GM19023 (cell line): ENCODE results near the gene BPIFB3.
"Not testable (repeated sequence)": the region's sequence is repeated elsewhere in the genome, so short reads cannot be mapped to it uniquely, and the experiment has no call there.

Experiments used
- ATAC-seq: cut with Tn5 transposase; IDR thresholded peaks from one replicate; pipeline ENCODE4 v1.9.1; 2021; ENCODE audit warnings: mild to moderate bottlenecking, moderate library complexity; ENCODE audit not compliant: unreplicated experiment

The BPIFB3 gene

DNA sequence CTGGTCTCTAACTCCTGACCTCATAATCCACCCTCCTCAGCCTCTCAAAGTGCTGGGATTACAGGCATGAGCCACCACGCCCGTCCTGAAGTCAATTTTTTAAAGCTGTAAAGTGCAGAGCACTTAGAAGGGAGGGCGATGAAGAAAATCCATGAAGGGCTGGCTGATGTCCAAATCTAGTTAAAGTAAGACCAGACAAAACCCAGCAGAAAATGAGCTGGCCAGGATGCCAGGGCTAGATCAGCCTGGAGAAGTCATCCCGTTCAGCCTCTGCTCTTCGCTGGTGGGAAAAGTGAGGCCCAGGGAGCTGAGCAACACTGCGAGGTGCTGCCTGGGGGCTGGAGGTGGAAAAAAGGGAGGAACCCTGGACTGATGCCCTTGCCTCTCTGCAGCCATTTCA is 28.8 kb downstream of the BPIFB3 start:
- ATAC-seq, result no peak

DNA sequence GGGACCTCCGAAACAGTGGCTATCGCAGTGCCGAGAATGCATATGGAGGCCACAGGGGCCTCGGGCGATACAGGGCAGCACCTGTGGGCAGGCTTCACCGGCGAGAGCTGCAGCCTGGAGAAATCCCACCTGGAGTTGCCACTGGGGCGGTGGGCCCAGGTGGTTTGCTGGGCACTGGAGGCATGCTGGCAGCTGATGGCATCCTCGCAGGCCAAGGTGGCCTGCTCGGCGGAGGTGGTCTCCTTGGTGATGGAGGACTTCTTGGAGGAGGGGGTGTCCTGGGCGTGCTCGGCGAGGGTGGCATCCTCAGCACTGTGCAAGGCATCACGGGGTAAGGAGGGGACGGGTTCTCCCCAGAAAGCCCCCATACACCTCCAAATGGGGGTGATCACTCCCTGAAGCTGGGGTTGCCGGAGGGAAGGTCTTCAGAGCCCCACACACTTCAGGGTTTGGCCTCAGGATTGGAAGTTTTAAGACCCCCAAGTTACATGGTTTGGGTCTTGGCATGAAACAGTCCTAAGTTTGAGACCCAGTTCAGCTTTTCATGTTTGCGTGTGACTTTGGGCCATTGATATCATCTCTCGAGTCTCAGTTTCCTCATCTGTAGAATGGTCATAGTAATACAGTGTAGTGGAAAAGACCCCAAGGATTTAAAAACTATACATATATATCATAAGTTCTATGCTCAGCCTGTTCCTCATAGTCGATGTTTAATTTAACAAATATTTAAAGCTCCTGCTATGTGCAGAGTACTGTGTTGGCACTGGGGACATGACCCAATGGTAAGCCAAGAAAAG is 30.0 kb downstream of the BPIFB3 start:
- no peak for ATAC-seq

DNA sequence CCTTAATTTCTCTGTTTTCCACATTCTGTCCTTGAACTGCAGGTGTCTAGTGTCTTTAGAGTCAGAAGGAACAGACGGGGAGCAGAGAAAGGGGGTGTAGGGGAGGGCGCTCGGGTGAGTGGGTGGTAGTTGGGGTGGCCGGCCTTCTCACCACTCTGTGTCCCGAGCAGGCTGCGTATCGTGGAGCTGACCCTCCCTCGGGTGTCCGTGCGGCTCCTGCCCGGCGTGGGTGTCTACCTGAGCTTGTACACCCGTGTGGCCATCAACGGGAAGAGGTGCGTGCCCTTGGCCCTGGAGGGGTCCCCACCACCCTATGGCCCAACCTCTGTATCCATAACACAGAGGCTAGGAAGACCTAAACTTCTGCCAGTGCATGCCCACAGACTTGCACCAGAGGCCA is 31.0 kb downstream of the BPIFB3 start:
- ATAC-seq, result no peak

DNA sequence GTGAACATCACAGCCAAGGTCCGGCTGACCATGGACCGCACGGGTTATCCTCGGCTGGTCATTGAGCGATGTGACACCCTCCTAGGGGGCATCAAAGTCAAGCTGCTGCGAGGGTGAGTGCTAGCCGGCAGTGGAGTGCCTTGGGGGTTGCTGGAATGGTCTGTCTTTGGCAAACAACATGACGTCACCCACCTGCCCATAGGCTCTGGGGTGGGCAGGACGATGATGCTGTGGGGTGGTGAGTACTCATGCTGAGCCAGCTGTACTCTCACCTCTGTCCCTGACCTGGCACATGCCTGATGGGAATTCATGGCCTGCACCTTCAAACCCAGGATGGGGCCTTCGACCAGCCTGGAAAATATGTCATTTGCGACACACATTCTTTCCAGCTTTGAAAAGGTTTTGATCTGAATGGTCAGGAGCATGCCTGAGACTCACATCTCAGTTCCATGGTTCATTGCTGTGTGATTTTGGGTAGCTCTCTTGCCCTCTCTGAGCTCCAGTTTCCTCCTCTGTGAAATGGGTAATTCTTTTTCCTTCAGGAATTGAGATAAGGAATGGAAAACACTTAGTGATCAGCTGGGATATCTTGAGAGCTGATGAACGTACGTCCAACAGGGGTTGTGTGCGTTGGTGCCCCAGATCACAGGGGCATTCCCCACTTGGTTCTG is 32.5 kb downstream of the BPIFB3 start:
- no peak for ATAC-seq

DNA sequence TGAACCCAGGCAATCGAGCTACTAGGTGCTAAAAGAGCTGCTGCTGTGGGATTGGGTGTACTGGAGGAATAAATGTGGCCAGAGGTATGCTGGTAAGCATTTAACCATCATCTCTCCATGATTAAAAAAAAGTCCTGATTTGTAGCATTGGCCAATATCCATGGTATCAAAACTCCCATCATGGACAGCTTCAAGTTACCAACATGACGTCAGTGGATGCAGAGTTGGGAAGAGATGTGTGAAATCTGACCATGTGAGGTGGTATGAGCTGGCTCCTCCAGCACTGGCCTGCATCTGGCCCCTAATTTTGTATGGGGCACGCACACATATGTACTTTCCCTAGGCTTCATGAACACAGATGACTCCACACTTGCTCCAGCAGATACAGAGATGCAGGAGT is 37.4 kb downstream of the BPIFB3 start:
- no peak for ATAC-seq

DNA sequence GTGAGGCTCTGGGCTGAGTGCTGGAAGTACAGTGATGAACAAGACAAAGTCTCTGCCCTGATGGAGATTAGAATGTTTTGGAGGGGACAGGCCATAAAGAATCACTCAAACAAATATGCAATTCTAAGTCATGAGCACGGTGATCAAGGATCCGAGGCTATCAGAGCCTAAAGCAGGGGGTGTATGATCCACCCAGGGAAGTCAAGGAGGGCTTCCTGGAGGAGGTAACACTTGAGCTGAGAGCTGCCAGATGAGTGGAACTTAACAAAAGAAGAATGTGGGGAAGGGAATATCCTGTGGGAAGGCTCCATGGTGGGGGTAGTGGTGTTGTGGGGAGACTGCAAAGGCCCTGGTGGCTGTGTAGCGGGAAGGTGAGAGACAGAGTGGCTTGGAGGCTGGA is 38.0 kb downstream of the BPIFB3 start:
- no peak for ATAC-seq

DNA sequence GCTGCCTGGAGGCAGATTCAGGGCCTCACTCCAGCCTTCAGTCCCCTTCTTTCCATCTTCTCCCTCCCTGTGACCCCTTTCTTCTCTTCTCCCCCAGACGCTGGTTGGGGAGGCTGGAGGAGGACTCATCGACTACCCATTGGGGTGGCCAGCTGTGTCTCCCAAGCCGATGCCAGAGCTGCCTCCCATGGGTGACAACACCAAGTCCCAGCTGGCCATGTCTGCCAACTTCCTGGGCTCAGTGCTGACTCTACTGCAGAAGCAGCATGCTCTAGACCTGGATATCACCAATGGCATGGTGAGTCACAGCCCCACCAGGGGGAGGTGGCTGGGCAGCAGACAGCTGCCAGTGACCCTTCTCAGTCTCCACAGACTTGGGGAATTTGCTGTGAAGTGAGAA is 38.7 kb downstream of the BPIFB3 start:
- ATAC-seq, result no peak

DNA sequence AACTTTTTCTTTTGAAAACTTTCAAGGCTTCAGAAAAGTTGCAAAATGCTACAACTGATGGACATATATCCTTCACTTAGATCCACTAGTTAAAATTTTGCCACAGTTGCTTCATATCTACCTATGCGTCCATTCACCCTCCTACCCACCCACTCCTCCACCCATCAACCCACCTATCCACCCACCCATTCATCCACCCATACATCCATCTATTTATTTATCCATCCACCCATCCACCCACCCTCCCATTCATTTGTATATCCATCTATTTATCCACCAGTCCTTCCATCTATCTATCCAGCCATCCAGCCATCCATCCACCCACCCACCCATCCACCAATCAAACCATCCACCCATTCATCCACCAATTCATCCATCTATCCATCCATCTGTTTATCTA is 39.4 kb downstream of the BPIFB3 start:
- ATAC-seq, result no peak

DNA sequence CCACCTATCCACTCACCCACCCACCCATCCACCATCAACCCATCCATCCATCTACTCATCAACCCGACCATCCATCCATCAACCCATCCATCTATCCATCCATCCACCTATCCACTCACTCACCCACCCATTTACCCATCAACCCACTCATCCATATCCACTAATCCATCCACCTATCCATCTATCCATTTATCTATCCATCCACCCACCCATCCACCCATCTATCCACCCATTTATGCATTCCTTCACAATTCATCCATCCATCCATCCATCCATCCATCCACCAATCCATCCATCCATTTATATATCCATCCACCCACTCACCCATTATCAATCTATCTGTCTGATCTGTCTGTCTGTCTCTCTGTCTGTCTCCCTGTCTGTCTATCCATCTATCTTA is 39.9 kb downstream of the BPIFB3 start:
- ATAC-seq, result no peak

DNA sequence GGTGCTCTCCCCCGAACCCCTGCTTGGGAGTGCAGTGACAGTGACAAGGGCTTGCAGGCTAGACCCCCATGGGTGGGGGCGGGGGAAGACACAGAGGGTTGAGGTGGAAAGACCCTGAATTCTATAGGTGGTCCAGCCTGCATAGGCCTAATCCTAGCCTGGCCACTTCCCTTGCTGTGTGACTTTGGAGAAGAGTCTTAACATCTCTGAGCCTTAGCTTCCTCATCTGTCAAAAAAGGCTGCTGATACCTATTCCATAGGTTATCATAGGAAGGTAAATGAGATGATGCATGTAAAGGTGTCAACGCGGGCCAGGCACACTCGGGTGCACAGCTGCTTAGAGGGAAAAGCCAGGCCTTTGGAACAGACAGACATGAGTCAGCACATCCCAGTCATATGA is 41.5 kb downstream of the BPIFB3 start:
- ATAC-seq, result no peak

DNA sequence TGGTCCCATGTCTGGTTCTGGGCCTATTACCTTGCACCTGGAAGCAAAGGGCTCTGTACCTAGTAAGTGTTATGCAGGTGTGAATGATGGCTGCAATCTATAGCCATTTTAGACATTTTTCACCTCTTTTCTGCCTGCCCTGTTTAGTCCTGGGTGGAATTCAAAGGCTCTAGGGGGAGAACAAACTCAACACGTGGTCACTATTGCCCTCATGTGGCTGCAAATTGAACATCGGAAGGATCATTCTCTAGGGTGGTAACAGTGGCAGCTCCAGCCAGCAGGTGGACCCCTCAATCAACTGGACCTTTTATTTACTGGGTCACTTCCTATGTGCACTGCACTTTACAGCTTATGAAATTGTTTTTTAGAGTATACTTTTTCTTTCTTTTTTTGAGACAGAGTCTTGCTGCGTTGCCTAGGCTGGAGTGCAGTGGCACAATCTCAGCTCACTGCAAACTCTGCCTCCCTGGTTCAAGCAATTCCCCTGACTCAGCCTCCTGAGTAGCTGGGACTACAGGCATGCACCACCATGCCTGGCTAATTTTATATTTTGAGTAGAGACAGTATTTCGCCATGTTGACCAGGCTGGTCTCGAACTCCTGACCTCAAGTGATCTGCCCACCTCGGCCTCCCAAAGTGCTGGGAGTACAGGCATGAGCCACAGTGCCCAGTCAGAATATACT is 42.3 kb downstream of the BPIFB3 start:
- ATAC-seq, result not testable (repeated sequence)

DNA sequence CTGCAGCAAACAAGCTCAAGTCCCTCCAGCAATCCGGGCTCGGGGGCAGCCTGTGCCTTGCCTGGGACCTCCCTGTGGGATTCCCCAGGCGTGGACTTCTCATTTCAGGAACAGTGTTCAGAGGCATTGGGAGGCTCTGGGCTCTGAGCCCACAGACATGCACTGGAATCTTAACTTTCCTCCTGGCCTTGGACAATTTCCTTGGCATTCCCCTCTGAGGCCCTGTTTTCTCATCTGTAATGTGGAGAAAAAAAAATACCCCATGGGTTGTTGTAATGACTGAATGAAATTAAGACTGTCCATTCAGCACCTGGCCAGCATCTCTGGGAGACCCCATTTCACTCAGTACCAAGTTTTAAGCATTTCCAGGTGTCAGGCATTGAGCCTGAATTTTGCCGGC is 43.3 kb downstream of the BPIFB3 start:
- ATAC-seq, result no peak

DNA sequence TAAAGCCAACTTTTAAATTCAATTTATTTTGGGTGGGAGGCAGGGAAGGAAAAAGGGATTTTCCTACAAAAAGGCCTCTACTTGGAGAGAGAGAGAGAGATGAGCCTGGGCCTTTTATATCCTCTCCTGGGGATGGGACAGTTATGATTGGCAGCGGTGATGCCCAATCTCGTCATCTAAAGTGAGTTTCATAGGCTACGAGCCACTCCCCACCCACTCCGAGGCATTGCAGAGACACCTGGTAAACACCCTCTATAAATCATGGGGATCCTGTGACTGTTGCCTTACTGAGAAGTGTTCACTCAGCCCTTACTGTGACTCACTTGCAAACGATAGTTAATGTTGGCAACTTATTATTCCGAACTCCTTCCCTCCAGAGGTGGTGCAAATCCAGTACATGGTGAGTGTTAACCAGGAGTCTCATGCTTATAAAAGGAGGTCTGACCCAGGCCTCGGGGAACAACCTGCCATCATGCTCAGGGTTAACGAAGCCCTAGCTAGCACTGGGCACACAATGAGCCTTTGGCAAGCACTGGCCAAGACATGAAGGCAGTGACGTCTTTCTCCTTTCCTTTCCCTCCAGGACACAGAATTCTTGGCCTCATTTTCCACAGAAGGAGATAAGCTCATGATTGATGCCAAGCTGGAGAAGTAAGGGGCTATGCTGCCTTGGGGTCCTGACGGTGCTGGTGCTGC is 46.3 kb downstream of the BPIFB3 start:
- no peak for ATAC-seq

DNA sequence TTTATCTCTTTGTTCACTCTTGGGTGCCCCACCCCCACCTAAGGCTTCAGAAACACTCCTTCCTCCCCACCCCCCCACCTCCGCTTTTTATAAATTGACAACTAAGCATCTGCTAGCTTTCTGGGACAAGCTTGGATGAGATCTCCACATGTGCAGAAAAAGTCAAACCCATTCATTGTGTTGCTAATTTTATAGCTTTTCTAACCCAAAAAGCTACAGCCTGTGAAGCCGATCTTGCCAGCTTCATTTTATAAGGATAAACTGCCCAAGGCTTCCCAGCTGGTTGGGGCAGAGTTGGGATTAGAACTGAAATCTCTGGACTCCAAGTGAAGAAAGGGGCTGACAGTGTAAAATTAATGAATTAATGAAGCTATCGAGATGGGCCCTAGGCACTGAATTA is 49.9 kb downstream of the BPIFB3 start:
- no peak for ATAC-seq

DNA sequence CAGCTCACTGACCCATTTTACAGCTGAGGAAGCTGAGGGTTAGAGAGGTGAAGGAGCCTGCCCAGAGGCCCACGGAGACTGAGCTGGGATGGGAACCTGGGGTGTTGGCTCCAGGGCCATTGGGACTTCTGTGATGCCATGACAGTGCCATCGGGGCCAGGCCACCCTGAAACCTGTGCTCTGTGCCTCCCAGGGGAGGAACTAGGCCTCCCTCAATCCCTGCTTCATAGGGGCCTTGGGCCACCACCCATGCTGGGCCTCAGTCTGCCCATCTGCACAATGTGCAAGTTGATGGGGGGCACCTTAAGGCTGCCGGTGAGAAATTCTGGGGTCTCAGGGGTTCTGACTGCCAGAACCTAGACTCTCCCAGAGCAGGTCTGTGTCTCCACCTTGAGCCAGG is 50.6 kb downstream of the BPIFB3 start:
- no peak for ATAC-seq

DNA sequence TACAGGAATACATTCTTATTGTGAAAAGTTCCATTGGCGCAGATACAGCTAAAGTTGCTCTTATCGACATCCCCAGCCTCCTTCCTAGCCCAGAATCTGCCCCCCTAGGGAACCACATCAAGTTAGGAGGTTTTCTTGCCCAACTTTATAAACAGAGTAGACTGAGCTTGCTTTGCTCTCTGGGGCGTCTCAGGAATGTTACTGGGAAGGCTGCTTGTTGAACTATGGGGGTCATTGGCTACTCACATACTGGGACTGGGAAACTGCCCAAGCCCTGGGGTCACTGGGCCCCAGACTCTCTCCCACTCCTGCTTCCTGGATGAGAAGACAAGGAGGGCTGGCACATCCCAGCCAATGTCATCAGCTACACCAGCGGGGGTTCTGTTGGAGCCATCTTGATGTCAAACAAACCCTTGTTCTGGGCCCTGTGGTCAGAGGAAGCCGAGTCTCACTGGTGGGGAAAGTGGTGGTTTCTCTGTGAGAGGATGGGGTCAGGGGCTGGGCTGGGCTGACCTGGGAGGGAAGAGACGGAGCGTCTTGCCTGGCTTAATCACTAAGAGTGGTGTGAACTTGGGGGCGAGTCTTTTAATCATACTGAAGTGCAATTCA is 51.7 kb downstream of the BPIFB3 start:
- ATAC-seq, result no peak

DNA sequence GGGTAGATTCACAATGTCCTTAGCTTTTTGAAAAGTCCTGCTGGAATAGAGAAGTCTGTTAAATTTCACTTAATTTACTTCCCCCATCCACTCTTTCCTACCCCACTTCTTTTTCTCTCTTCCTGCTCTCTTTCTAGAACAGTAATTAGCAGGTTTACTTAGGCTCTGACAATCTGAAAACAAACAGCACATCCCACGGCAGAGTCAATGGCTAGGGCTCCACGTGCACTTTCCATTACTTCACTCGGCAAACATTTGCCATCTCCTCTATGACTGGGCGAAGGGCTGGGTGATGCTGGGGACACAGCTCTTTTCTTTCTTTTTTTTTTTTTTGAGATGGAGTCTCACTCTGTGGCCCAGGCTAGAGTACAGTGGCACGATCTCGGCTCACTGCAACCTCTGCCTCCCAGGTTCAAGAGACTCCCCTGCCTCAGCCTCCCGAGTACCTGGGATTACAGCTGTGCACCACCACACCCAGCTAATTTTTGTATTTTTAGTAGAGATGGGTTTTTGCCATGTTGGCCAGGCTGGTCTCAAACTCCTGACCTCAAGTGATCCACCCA is 52.4 kb downstream of the BPIFB3 start:
- ATAC-seq, result not testable (repeated sequence)

DNA sequence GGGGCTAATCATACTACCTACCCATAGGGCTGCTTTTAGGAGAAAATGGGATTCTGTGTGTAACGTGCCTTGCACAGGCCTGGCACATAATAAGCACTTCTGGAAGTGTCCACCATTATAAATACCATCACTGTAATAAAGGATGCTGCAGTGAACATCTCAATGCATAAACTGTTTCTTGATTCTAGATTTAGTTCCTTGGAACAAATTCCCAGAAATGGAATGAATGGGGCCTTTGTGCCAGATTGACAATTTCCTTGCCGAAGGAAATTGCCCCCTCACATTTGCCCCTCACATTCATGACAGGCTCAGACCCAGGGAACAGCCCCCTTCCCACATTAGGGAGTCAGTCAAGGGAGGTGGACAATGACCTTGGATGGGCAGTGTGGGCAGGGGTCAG is 55.0 kb downstream of the BPIFB3 start:
- ATAC-seq, result no peak

DNA sequence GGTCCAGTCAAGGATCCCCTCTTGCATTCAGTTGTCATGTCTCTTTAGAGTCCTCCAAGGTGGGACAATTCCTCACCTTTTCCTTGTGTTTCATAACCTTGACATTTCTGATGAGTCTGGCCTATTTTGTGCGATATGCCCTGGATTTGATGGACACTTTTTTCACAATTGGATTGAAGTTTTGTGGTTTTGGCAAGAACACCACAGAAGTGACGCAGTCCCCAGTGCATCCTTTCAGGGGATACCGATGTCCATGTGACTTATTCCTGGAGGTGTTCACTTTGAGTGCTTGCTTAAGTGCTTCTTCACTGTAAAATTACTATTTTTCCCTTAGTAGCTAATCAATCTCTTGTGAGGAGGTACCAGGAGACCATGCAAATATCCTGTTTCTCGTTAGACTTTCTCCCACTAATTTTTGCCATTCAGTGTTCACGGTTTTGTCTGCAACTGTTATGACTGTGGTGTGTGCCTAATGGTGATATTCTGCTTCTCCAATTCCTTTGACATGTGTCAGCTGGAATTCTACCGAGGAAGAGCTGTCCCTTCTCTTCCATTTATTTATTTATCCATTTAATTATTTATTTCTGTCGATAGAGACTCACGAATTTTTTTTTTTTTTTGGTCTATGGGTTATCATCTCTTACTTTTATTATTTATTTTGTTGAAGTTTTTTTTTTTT is 56.6 kb downstream of the BPIFB3 start:
- ATAC-seq, result no peak

DNA sequence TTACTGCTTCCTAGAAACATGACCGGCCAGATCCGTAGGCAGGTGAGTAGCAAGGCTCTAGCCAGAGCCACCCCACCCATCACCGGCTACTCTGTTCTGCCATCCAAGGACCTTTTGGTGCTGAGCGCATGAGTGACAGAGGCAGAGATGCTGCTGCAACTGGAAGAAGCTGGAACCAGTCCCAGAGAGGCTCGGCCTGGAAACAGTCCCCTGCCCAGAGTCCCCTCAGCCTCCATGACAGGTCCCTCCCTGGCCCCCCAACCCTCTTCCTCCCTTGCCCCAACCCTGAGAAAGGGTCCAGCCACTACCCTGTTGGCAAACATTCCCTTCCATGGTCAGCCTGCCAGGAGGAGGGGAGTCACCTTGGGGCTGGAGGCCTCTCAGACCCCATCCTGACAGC is 57.6 kb downstream of the BPIFB3 start:
- no peak for ATAC-seq
